Fibroblast of upper back skin (primary cell): ENCODE measurements around the gene KIAA1671.

ENCODE experiments used
- DNase-seq: peaks from one replicate; pipeline ENCODE4 v3.0.0-alpha.2; 2013

KIAA1671 gene

DNA sequence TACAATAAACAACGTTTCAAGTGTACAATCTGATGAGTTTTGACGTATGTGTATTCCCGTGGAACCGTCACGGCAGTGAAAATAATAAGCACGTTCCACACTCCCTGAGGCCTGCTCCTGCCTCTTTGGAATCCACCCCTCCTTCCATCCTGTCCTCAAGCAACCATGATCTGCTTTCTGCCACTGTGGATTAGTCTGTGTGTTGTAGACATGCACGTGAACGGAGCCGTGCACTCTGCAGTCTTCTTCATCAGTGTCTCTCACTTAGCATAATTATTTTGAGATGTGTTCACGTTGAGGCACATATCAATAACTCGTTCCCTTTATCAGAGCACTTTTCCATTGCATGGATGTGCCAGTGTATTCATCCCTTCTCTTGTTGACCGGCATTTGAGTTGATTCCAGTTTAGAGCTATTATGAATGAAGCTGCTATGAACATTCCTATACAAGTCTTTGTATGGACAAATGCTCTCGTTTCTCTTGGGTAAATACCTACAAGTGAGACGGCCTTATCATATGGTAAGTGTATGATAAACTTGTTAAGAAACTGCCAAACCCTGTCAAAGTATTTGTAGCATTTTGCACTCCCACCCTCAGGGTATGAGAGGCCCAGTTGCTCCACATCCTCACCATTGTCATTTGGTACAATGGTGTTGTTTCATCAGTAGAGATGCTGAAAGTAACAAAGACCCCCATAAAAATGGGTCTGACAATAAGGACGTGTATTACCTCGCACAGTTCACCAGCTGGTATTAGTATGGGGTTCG is 144.3 kb downstream of the KIAA1671 start:
- DNase-seq: no peak

DNA sequence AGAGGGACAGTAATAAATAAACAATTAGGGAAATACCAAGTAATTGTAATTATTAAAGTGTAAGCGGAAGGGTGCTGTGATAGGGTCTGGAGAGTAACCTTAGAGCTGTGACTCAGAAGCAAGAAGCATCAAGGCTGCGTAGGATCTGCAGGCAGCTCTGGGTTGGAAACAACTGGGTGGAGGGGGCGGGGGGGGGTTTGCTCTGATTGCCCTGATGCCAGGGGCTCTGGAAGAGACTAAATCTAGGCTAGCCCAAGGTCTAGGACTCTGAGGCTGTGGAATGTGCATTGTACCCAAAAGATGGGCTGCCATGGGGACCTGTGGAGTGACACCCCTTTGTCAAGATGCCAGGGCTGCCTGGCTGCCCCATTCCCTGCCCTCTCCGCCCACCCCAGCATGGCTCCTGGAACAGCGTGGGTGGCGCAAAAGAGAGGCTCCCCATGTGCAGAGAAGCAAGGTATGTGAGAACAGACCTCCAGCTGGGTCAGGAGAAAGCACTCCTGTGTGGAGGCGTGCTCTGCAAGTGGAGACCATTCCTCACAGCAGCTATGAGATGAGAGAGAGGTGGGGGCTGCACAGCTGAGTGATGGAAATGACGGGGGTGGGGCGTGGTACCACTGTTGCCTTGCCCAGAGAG is 146.0 kb downstream of the KIAA1671 start:
- DNase-seq: no peak

DNA sequence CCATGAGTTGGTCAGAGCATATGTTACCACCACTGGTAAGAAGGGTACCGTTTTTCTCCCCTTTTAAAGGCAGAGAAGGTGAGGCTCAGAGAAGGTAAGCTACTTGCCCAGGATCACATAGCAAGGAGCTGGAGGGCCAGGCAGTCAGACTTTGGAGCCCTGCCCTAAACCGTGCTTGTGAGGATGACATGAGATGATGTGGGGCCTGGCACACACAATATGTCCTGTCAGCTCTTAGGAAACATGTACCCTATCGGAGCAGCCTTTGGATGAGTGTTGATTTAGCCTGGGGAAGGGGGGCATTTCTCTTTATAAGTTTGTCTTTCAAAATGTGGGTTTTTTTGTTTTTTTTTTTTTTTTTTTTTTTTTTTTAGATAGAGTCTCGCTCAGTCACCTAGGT is 146.7 kb downstream of the KIAA1671 start:
- no peak for DNase-seq

DNA sequence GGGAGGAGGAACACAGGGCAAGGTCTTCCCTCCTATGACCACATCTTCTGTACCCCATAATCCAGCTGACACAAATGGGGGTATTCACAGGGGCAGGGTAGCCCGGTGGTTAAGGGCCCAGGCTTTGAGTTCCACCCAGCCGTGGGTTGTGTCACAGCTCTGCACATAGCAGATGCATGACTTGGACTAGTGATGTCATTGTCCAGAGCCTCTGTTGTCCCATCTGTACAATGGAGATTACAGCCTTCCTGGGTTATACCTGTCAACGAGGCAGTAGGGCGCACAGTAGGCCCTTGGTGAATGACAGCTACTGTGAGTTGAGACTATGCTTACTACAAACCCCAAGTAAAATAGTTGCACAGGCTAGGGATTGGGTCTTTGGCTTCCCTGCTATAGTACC is 147.9 kb downstream of the KIAA1671 start:
- DNase-seq: no peak

DNA sequence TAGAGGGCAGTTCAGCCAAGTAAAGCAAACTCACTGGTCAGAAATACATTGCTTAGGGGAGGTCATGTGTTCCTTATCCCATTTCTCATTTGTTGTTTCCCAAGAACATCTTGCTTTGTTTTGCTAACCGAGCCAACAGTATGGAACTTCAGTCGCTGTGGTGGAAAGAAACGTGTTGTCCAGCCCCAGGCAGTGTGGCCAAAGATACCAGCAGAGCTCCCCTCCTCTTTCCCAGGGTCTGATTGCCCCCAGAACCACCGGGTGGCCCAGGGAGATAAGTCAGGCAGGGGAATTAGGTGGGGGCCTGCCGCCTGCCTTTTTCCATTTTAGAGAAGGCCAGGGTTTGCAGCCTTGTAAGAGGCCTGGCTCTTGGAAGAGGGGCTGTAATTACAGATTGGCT is 148.4 kb downstream of the KIAA1671 start:
- no peak for DNase-seq

GRCh38 chr22:25101501-25101900 is 149.0 kb downstream of the KIAA1671 start:
- no peak for DNase-seq

DNA sequence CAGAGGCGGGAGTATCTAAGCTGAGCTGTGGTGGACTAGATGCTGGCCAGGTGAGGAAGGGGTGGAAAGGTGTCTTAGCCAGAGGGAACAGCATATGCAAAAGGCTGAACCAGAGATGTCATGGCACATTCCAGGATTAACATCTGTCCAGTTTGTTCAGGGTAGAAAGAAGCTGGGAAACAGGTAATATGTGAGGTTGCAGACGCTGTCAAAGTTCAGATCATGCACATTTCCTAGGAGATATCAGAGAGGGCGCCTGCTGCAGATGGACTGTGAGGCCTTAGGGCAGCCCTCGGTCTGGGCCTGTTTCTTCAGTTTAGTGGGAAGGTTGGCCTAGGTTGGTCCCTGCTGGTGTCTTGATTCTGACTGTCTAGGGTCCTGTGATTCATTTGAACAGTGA is 149.5 kb downstream of the KIAA1671 start:
- DNase-seq: no peak

- no peak for DNase-seq
These were observed 150.2 kb downstream of the KIAA1671 start for GRCh38 chr22:25102722-25103121.

DNA sequence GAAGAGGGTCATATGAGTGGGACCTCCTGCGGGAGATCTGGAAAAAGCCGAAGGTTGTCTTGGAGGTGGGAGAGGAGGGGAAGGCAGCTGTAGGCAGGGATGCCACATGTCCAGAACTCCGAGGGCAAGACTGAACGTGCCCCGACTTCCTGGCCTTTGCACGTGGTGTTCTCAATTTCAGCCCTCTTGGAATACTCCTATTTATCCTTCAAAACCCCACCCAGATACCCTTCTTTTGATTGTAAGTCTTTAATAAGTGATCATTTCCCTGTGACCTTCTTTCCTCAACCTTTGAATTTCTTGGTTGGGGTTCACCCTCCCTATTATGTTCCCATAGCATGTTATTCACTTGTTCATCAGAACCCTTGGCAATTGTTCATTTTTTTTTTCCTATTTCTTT is 151.9 kb downstream of the KIAA1671 start:
- no peak for DNase-seq

DNA sequence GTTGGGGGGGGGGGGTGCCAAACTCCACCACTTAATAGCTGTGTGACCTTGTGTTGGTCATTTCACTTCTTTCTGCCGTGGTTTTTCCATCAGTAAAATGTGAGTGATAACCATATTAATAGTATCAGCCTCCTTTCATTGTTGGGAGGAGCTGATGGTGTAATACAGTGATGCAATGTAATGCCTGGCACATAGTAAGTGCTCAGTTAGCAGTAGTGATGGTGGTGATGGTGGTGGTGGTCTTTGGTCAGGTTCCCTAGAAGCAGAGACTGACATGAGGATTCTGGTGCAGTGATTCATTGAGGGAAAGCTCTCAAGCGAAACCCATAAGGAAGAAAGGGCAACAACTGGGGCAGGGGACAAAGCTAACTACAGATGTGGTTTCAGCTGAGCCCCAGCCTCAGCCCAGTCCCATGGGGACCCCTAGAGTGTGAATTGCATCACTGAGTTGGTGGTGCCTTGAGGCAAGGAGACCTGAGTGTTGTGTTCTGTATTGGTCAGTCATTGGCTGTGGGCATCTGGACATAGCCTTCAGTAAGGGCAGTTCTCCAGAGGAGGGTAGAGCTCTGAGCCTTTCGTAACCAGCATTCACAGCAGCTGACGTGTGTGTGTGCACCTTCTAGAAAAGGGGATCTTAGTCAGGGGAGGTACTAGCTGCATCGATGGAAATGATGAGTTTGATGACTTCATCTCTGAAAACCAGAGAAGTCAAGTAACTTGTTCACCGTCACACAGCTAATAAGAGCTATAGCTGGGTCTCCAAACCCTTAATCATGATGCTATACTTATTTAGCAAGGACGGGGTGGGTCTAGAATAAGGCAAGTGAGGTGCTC is 153.5 kb downstream of the KIAA1671 start:
- no peak for DNase-seq

DNA sequence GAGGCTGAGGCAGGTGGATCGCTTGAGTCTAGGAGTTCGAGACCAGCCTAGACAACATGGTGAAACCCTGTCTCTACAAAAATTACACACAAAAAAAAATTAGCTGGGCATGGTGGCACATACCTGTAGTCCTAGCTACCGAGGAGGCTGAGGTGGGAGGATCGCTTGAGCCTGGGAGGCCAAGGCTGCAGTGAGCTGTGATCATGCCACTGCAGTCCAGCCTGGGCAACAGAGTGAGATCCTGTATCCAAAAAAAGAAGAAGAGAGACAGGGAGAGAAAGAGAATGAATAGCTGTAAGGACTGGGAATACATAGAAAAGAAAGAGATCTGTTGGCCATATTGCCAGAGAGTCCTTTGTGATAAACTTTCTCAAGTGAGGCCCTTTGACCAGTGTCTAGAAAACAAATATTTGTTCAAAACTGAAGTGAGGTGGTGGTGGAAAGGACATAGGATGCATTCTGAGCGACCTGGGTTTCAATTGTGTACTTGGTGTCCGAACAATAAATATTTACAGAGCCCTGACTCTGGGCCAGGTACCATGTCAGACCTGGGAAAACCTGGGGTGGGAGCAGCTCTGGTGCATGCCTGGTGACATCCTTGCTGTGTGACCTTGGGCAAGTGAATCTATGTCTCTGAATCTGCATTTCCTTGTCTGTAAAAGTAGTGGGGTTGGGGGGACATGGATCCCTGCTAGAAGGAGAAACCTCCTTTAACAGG is 157.5 kb downstream of the KIAA1671 start:
- DNase-seq: no peak

DNA sequence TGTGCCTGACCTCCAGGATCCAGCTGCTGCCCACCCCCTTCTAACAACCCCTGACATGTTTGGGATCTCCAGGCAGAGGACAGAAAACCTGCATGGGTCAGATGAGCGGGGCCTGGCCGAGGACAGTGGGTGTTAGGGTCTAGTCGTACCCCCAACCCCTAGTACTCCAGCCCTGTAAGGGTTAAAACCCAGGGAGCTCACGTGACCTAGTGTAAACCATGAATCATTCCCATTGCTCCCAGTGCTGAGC is 158.0 kb downstream of the KIAA1671 start:
- DNase-seq: no peak

DNA sequence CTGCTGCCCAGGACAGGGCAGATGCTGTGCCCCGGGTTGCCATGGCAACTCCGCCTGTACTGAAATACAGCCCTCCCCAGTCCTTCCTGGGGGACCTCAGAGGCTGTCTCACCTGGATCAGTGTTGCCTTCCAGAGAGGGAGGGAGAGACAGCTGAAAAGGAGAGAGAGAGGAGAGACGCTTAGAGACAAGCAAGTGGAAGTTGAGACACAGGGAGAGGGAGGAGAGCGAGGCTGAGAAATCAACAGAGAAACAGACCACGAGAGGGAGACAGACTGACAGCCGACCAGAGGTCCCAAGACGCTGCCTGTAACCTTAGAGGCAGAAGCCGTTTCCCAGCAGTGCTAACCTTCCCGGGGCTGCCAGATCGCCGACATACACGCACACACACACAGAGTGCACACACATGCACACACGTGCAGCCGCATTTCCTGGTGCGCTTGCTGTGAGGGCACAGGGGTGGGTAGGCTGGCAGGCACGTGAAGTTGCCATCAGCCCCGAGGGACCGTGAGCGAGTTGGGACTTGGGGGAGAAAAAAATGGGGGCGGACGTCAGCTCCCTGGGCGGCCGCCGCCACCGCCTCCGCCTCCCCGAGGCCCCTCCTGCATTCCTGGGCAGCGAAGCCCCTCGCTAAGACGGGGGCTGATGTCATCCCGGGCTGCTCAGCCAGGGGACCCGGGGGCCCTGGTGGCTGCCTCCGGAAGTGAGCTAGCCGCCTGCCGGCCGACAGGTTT is 158.5 kb downstream of the KIAA1671 start:
- peak; percentile 58 for DNase-seq

DNA sequence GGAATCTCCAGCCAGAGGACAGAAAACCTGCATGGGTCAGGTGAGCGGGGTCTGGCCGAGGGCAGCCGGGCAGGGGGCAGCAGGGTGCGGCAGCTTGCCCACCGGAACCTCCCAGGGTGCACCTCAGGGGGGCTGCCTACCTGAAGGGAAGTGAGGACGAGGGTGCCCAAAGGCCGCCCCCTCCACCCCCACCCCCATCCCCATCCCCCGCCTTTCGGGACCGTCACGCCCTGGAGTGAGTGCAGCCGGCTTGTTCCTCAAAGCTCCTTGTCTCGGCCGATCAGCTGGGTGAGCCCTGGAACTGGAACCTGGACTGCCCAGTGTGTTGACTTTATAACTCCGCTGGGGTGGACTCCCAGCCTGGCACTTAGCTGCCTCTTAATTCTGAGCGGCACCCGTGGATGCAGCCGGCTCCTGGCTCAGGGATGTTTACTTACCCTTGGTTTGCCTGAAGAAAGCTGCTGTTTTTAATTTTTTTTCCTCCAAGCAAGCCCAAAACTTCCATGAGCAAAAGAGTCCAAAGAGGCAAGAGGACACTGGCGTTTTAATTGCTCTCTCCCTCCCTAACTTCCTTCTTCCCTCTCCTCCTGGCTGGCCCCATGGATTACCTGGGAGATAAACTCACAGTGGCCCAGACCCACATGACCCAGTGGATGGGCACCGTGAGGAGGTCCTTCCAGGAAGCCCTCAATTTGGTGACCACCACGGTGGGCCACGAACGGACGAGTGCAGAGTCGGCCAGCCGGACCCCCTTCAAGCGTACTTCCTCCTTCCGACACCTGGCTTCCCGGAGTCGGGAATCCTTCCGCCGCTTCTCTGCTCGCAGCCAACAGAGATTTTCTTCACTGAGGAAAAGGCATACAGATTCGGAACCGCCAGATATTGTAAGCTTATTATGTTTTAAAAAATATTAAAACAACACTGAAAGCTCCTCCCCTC is 159.3 kb downstream of the KIAA1671 start:
- DNase-seq: no peak

- no peak for DNase-seq
These were observed 160.2 kb downstream of the KIAA1671 start for GRCh38 chr22:25112538-25113253.

- no peak for DNase-seq
These were observed 160.8 kb downstream of the KIAA1671 start for GRCh38 chr22:25113316-25113721.

DNA sequence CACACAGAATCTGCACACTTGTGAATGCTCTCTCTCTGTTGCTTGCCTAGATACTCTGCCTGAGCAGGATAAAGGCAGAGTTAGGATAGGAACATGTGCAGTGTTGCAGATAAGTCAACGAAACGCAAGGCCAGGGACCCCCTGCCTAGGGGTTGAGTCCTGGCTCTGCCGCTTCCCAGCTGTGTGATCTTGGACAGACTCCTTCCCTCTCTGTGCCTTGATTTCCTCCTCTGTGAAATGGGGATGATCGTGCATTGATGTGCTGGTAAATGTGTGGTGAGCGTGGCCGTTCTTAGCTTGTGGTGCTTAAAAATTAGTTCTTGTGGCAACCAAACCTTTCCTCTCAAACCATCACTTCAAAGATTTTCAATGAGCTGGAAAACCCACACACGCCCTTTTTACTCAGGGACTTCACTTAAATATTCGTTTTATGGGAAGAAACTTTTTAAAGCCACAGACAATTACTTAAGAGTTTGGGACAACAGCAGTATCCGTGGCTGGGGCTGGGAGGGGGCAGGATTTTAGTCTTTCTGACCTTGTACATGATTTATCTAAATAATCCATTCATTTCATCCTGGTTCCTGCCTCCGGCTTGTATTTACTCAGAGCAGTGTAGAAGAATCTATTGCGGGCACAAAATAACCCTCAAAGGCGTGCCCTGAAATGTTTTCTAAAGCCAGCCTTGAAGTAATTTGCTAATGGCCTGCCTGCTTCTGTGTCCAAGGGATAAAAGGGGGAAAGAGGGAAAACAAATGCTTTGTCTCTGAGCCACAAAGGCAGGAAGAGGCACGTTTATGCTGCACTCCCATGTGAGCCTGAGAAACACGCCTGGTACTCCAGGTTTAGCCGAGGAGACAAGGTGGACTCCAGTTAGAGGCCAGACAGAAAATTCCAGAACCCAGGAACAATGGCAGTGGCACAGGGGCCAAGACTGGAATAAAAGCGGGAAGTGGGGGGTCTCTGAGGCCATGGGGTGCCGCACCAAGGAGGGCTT is 162.2 kb downstream of the KIAA1671 start:
- DNase-seq: no peak

GRCh38 chr22:25119609-25120008 is 167.1 kb downstream of the KIAA1671 start:
- no peak for DNase-seq

- DNase-seq: no peak
These were observed 167.6 kb downstream of the KIAA1671 start for GRCh38 chr22:25120093-25120561.
